OCI-M2 (cell line): Measurements from ENCODE around the gene SORBS2.

Source experiments
- DNase-seq: peaks from one replicate; lab custom pipeline; 2025; ENCODE audit not compliant: unreplicated experiment; lab: John Stamatoyannopoulos, UW

Gene SORBS2

GRCh38 chr4:185740471-185740873 lies 71.5 kb downstream of the SORBS2 start:
- no peak for DNase-seq

GRCh38 chr4:185738820-185739219 lies 73.2 kb downstream of the SORBS2 start:
- no peak for DNase-seq

GRCh38 chr4:185738038-185738552 lies 73.9 kb downstream of the SORBS2 start:
- DNase-seq: no peak

- DNase-seq: no peak
Observed at GRCh38 chr4:185737489-185738037, 74.4 kb downstream of the SORBS2 start.

GRCh38 chr4:185736882-185737281 lies 75.1 kb downstream of the SORBS2 start:
- no peak for DNase-seq

- DNase-seq: no peak
Observed at GRCh38 chr4:185735866-185736400, 76.1 kb downstream of the SORBS2 start.

- DNase-seq: no peak
Observed at GRCh38 chr4:185734930-185735329, 77.1 kb downstream of the SORBS2 start.

GRCh38 chr4:185734214-185734613 lies 77.8 kb downstream of the SORBS2 start:
- DNase-seq: no peak

GRCh38 chr4:185730849-185731608 lies 81.0 kb downstream of the SORBS2 start:
- no peak for DNase-seq

- DNase-seq: no peak
Observed at GRCh38 chr4:185730387-185730786, 81.6 kb downstream of the SORBS2 start.

GRCh38 chr4:185729391-185729804 lies 82.6 kb downstream of the SORBS2 start:
- DNase-seq: no peak

- no peak for DNase-seq
Observed at GRCh38 chr4:185728893-185729292, 83.1 kb downstream of the SORBS2 start.

- no peak for DNase-seq
Observed at GRCh38 chr4:185726931-185727330, 85.1 kb downstream of the SORBS2 start.

- no peak for DNase-seq
Observed at GRCh38 chr4:185723631-185724260, 88.2 kb downstream of the SORBS2 start.

- DNase-seq: no peak
Observed at GRCh38 chr4:185722029-185722316, 90.0 kb downstream of the SORBS2 start.

GRCh38 chr4:185721190-185722028 lies 90.6 kb downstream of the SORBS2 start:
- no peak for DNase-seq

- no peak for DNase-seq
Observed at GRCh38 chr4:185719500-185719858, 92.5 kb downstream of the SORBS2 start.

GRCh38 chr4:185718578-185719499 lies 93.2 kb downstream of the SORBS2 start:
- no peak for DNase-seq

- no peak for DNase-seq
Observed at GRCh38 chr4:185717377-185717741, 94.6 kb downstream of the SORBS2 start.
